HG02678 (cell line): ENCODE measurements around the gene ZNF140.
A peak's percentile ranks its signal among the peaks of the same experiment; 100 is the strongest.

Experiments used
- ATAC-seq: cut with Tn5 transposase; IDR thresholded peaks from one replicate; pipeline ENCODE4 v1.9.1; 2021; ENCODE audit warnings: mild to moderate bottlenecking, moderate library complexity; ENCODE audit not compliant: unreplicated experiment

ZNF140 gene

GRCh38 chr12:133130038-133130807 is 49.5 kb downstream of the ZNF140 start, which contains the start of the genes ZNF10 and ZNF891:
TSS of gene ZNF10 (plus strand) at chr12:133130627. CDS start at chr12:133144493, 13,866 bp downstream.
TSS of gene ZNF891 (minus strand) at chr12:133130274. CDS start at chr12:133121918, 8,356 bp downstream.
- peak; percentile 95 for ATAC-seq

- no peak for ATAC-seq
Observed at GRCh38 chr12:133130808-133131128, 50.0 kb downstream of the ZNF140 start.

GRCh38 chr12:133135747-133136146 is 55.0 kb downstream of the ZNF140 start:
- no peak for ATAC-seq

- ATAC-seq = no peak
Observed at GRCh38 chr12:133145981-133146380, 65.3 kb downstream of the ZNF140 start.

- ATAC-seq = no peak
Observed at GRCh38 chr12:133156125-133156690, 75.5 kb downstream of the ZNF140 start.
